ENCODE results near the gene KLRF2. TPM values are rescaled to one million over a fixed set of nuclear protein-coding genes. Genes with fewer than 3 reads are reported as not detected.

The KLRF2 gene
- total and polyA plus RNA-seq, 4 donors: not detected

GRCh38 chr12:9900930-9901329 lies 19.6 kb downstream of the KLRF2 start:
- H3K4me1 ChIP-seq (ENCODE audit: control insufficient read depth in 1 of 2, insufficient read depth in 2 of 2, low read length in 2 of 2): no peaks in the 10 kb centered on the region
- peaks cover 0 to 2% of the 10 kb centered on the region in 2 donors for H3K27me3 ChIP-seq (ENCODE audit: control insufficient read depth in 1 of 2, insufficient read depth in 2 of 2, low read length in 1 of 2)
- H3K36me3 ChIP-seq (ENCODE audit: control insufficient read depth in 1 of 2, insufficient read depth in 2 of 2, low read length in 1 of 2): no peaks in the 10 kb centered on the region
- ATAC-seq (ENCODE audit: low FRiP score): no peak
- H3K4me3 ChIP-seq (ENCODE audit: low read length in 2 of 2): no peak overlapping the region
- H3K9me3 ChIP-seq (ENCODE audit: control insufficient read depth, low read length): peaks cover 2% of the 10 kb centered on the region
- no peak overlapping the region for H3K27ac ChIP-seq (ENCODE audit: low read depth in 1 of 2, low read length in 2 of 2)
- no peak for DNase-seq
- intact Hi-C loops (cut with DNase I): no loop called here
- 42 to 46% methylated on average over 2 of the region's 2 CpGs for WGBS, 2 donors

- Histone ChIP-seq H3K4me3 (ENCODE audit: low read length in 2 of 2) (no peak overlapping the region), H3K27ac (ENCODE audit: low read depth in 1 of 2, low read length in 2 of 2) (no peak overlapping the region), H3K4me1 (ENCODE audit: control insufficient read depth in 1 of 2, insufficient read depth in 2 of 2, low read length in 2 of 2) (no peaks in the 10 kb centered on the region), H3K36me3 (ENCODE audit: control insufficient read depth in 1 of 2, insufficient read depth in 2 of 2, low read length in 1 of 2) (no peaks in the 10 kb centered on the region), H3K9me3 (ENCODE audit: control insufficient read depth, low read length) (no peaks in the 10 kb centered on the region), H3K27me3 (ENCODE audit: control insufficient read depth in 1 of 2, insufficient read depth in 2 of 2, low read length in 1 of 2) (no peaks in the 10 kb centered on the region)
- no peak for DNase-seq
- ATAC-seq (ENCODE audit: low FRiP score): no peak
- 81 to 83% methylated on average over 7 of the region's 7 CpGs for WGBS, 2 donors
- intact Hi-C loops (cut with DNase I): no loop called here
Measured at GRCh38 chr12:9902539-9903228, 21.4 kb downstream of the KLRF2 start.

GRCh38 chr12:9906873-9907272 lies 25.6 kb downstream of the KLRF2 start:
- H3K9me3 ChIP-seq (ENCODE audit: control insufficient read depth, low read length): peaks cover 8% of the 10 kb centered on the region
- H3K36me3 ChIP-seq (ENCODE audit: control insufficient read depth in 1 of 2, insufficient read depth in 2 of 2, low read length in 1 of 2): no peaks in the 10 kb centered on the region
- DNase-seq (no peak), ATAC-seq (ENCODE audit: low FRiP score) (no peak)
- no peak overlapping the region for H3K27ac ChIP-seq (ENCODE audit: low read depth in 1 of 2, low read length in 2 of 2)
- no peak overlapping the region for H3K4me3 ChIP-seq (ENCODE audit: low read length in 2 of 2)
- H3K27me3 ChIP-seq (ENCODE audit: control insufficient read depth in 1 of 2, insufficient read depth in 2 of 2, low read length in 1 of 2): no peaks in the 10 kb centered on the region
- WGBS, 2 donors: 77 to 80% methylated on average over 2 of the region's 2 CpGs
- intact Hi-C loops (cut with DNase I): no loop called here
- no peaks in the 10 kb centered on the region for H3K4me1 ChIP-seq (ENCODE audit: control insufficient read depth in 1 of 2, insufficient read depth in 2 of 2, low read length in 2 of 2)

- intact Hi-C loops (cut with DNase I): no loop called here
- Histone ChIP-seq H3K4me3 (ENCODE audit: low read length in 2 of 2) (no peak overlapping the region), H3K36me3 (ENCODE audit: control insufficient read depth in 1 of 2, insufficient read depth in 2 of 2, low read length in 1 of 2) (no peaks in the 10 kb centered on the region), H3K4me1 (ENCODE audit: control insufficient read depth in 1 of 2, insufficient read depth in 2 of 2, low read length in 2 of 2) (no peaks in the 10 kb centered on the region), H3K9me3 (ENCODE audit: control insufficient read depth, low read length) (peaks cover 8% of the 10 kb centered on the region), H3K27ac (ENCODE audit: low read depth in 1 of 2, low read length in 2 of 2) (no peak overlapping the region), H3K27me3 (ENCODE audit: control insufficient read depth in 1 of 2, insufficient read depth in 2 of 2, low read length in 1 of 2) (no peaks in the 10 kb centered on the region)
- 85 to 87% methylated on average over 7 of the region's 7 CpGs for WGBS, 2 donors
- ATAC-seq (ENCODE audit: low FRiP score): no peak
- no peak for DNase-seq
Measured at GRCh38 chr12:9907769-9908168, 26.5 kb downstream of the KLRF2 start.

GRCh38 chr12:9908350-9908749 lies 27.1 kb downstream of the KLRF2 start:
- Histone ChIP-seq H3K27ac (ENCODE audit: low read depth in 1 of 2, low read length in 2 of 2) (no peak overlapping the region), H3K4me3 (ENCODE audit: low read length in 2 of 2) (no peak overlapping the region), H3K27me3 (ENCODE audit: control insufficient read depth in 1 of 2, insufficient read depth in 2 of 2, low read length in 1 of 2) (no peaks in the 10 kb centered on the region), H3K36me3 (ENCODE audit: control insufficient read depth in 1 of 2, insufficient read depth in 2 of 2, low read length in 1 of 2) (no peaks in the 10 kb centered on the region), H3K9me3 (ENCODE audit: control insufficient read depth, low read length) (peaks cover 8% of the 10 kb centered on the region), H3K4me1 (ENCODE audit: control insufficient read depth in 1 of 2, insufficient read depth in 2 of 2, low read length in 2 of 2) (no peaks in the 10 kb centered on the region)
- WGBS, 2 donors: 85 to 87% methylated on average over 4 of the region's 4 CpGs
- ATAC-seq (ENCODE audit: low FRiP score) (no peak), DNase-seq (no peak)
- intact Hi-C loops (cut with DNase I): no loop called here

GRCh38 chr12:9909724-9910123 lies 28.4 kb downstream of the KLRF2 start:
- no peak overlapping the region for H3K27ac ChIP-seq (ENCODE audit: low read depth in 1 of 2, low read length in 2 of 2)
- no peak for ATAC-seq (ENCODE audit: low FRiP score)
- no peaks in the 10 kb centered on the region for H3K27me3 ChIP-seq (ENCODE audit: control insufficient read depth in 1 of 2, insufficient read depth in 2 of 2, low read length in 1 of 2)
- no peaks in the 10 kb centered on the region for H3K4me1 ChIP-seq (ENCODE audit: control insufficient read depth in 1 of 2, insufficient read depth in 2 of 2, low read length in 2 of 2)
- peaks cover 8% of the 10 kb centered on the region for H3K9me3 ChIP-seq (ENCODE audit: control insufficient read depth, low read length)
- no peak for DNase-seq
- H3K4me3 ChIP-seq (ENCODE audit: low read length in 2 of 2): no peak overlapping the region
- intact Hi-C loops (cut with DNase I): no loop called here
- no peaks in the 10 kb centered on the region for H3K36me3 ChIP-seq (ENCODE audit: control insufficient read depth in 1 of 2, insufficient read depth in 2 of 2, low read length in 1 of 2)

- H3K27ac ChIP-seq (ENCODE audit: low read depth in 1 of 2, low read length in 2 of 2): no peak overlapping the region
- ATAC-seq (ENCODE audit: low FRiP score): no peak
- 81 to 84% methylated on average over 7 of the region's 7 CpGs for WGBS, 2 donors
- no peaks in the 10 kb centered on the region for H3K27me3 ChIP-seq (ENCODE audit: control insufficient read depth in 1 of 2, insufficient read depth in 2 of 2, low read length in 1 of 2)
- no peaks in the 10 kb centered on the region for H3K4me1 ChIP-seq (ENCODE audit: control insufficient read depth in 1 of 2, insufficient read depth in 2 of 2, low read length in 2 of 2)
- DNase-seq: no peak
- H3K36me3 ChIP-seq (ENCODE audit: control insufficient read depth in 1 of 2, insufficient read depth in 2 of 2, low read length in 1 of 2): no peaks in the 10 kb centered on the region
- peaks cover 8% of the 10 kb centered on the region for H3K9me3 ChIP-seq (ENCODE audit: control insufficient read depth, low read length)
- H3K4me3 ChIP-seq (ENCODE audit: low read length in 2 of 2): no peak overlapping the region
- intact Hi-C loops (cut with DNase I): no loop called here
Measured at GRCh38 chr12:9910716-9911421, 29.6 kb downstream of the KLRF2 start.

GRCh38 chr12:9911708-9912107 lies 30.4 kb downstream of the KLRF2 start:
- DNase-seq: no peak
- intact Hi-C loops (cut with DNase I): no loop called here

GRCh38 chr12:9919443-9919842 lies 38.2 kb downstream of the KLRF2 start:
- Histone ChIP-seq H3K4me3 (ENCODE audit: low read length in 2 of 2) (no peak overlapping the region), H3K36me3 (ENCODE audit: control insufficient read depth in 1 of 2, insufficient read depth in 2 of 2, low read length in 1 of 2) (no peaks in the 10 kb centered on the region), H3K9me3 (ENCODE audit: control insufficient read depth, low read length) (no peaks in the 10 kb centered on the region), H3K27me3 (ENCODE audit: control insufficient read depth in 1 of 2, insufficient read depth in 2 of 2, low read length in 1 of 2) (no peaks in the 10 kb centered on the region), H3K27ac (ENCODE audit: low read depth in 1 of 2, low read length in 2 of 2) (no peak overlapping the region), H3K4me1 (ENCODE audit: control insufficient read depth in 1 of 2, insufficient read depth in 2 of 2, low read length in 2 of 2) (no peaks in the 10 kb centered on the region)
- DNase-seq (peak in 1 of 2 donors; percentile 56), ATAC-seq (ENCODE audit: low FRiP score) (no peak)
- 86 to 87% methylated on average over 3 of the region's 3 CpGs for WGBS, 2 donors
- intact Hi-C loops (cut with DNase I): no loop called here

More at GRCh38 chr12:9911708-9912107, 30.4 kb downstream of the KLRF2 start:
- ATAC-seq (ENCODE audit: low FRiP score): no peak
- Histone ChIP-seq H3K4me1 (ENCODE audit: control insufficient read depth in 1 of 2, insufficient read depth in 2 of 2, low read length in 2 of 2) (no peaks in the 10 kb centered on the region), H3K27me3 (ENCODE audit: control insufficient read depth in 1 of 2, insufficient read depth in 2 of 2, low read length in 1 of 2) (no peaks in the 10 kb centered on the region), H3K4me3 (ENCODE audit: low read length in 2 of 2) (no peak overlapping the region), H3K9me3 (ENCODE audit: control insufficient read depth, low read length) (peaks cover 8% of the 10 kb centered on the region), H3K36me3 (ENCODE audit: control insufficient read depth in 1 of 2, insufficient read depth in 2 of 2, low read length in 1 of 2) (no peaks in the 10 kb centered on the region), H3K27ac (ENCODE audit: low read depth in 1 of 2, low read length in 2 of 2) (no peak overlapping the region)
